Small intestine (tissue), 16 donors: ENCODE data around the gene MFSD2A. TPM values are rescaled to one million over a fixed set of nuclear protein-coding genes. Genes with fewer than 3 reads are reported as not detected.
"Not testable (repeated sequence)": the region's sequence is repeated elsewhere in the genome, so short reads cannot be mapped to it uniquely, and the experiment has no call there.

ENCODE experiments used
- DNase-seq, 2 donors: peaks; one replicate each; pipeline versions ENCODE4 v3.0.0 to v3.0.0-alpha.2; 2013
- FAIRE-seq: peaks from 2 replicates; lab custom pipeline; 2012; peaks lifted over from hg19 to GRCh38; lab: Jason Lieb, UNC
- H3K27ac ChIP-seq, 3 donors: one replicate each; pipeline ENCODE4 v1.5.1; 2013; ENCODE audit warnings: low read length in 2 of 3, mild to moderate bottlenecking in 2 of 3, control low read depth in 1 of 3, inconsistent platforms in 1 of 3, low read depth in 1 of 3, moderate library complexity in 1 of 3
- H3K27me3 ChIP-seq, 3 donors: one replicate each; pipeline ENCODE4 v1.6.1; 2013; ENCODE audit warnings: low read length in 3 of 3, inconsistent platforms in 1 of 3; ENCODE audit not compliant: control insufficient read depth in 3 of 3, insufficient read depth in 3 of 3
- H3K36me3 ChIP-seq, 3 donors: one replicate each; pipeline ENCODE4 v1.6.1; 2013; ENCODE audit warnings: low read length in 3 of 3, inconsistent platforms in 1 of 3, low read depth in 1 of 3, mild to moderate bottlenecking in 1 of 3, moderate library complexity in 1 of 3; ENCODE audit not compliant: control insufficient read depth in 3 of 3, insufficient read depth in 2 of 3
- H3K4me1 ChIP-seq, 3 donors: one replicate each; pipeline ENCODE4 v1.6.1; 2013; ENCODE audit warnings: low read length in 2 of 3, inconsistent platforms in 1 of 3, low read depth in 1 of 3, mild to moderate bottlenecking in 1 of 3, moderate library complexity in 1 of 3; ENCODE audit not compliant: control insufficient read depth in 3 of 3, insufficient read depth in 2 of 3
- H3K4me3 ChIP-seq, 3 donors: one replicate each; pipeline ENCODE4 v1.5.1; 2013; ENCODE audit warnings: low read length in 3 of 3, control low read depth in 1 of 3, inconsistent platforms in 1 of 3, low read depth in 1 of 3, mild to moderate bottlenecking in 1 of 3, moderate library complexity in 1 of 3
- H3K9me3 ChIP-seq, 2 donors: one replicate each; pipeline ENCODE4 v1.6.1; 2013; ENCODE audit warnings: low read depth in 1 of 2, low read length in 1 of 2; ENCODE audit not compliant: control insufficient read depth in 2 of 2, insufficient read depth in 1 of 2
- WGBS, 3 donors: extraction: QIAGEN DNeasy Blood & Tissue Kit; methylation state at CpG; one replicate each; pipeline ENCODE4 v1.1.7; 2013; 5-methylcytosine and 5-hydroxymethylcytosine counted together
- long read RNA-seq, 10 donors: transcript quantifications; one replicate each; lab custom pipeline, GENCODE V29; 2026
- polyA plus RNA-seq, 4 donors: library from polyadenylated mRNA; stranded (reverse) in 3 of 4; unstranded in 1 of 4; fragments of 200-250 nt in 3 of 4; fragments of 120-200 nt in 1 of 4; gene quantifications; one replicate each; pipeline versions ENCODE4 v1.2.1 to v1.2.3, GENCODE V29; 2013
- donor health status: healthy with polysubstance abuse.
- donor health status: control.
- donor health status: control.
- donor health status: Bipolar disorder and iron deficiency.
- donor health status: healthy.

The MFSD2A gene
- polyA plus RNA-seq: 10 to 100 TPM; 14.3 to 57.5 (median 31.7) TPM
- long read RNA-seq, donor 1: 0 reads
- long read RNA-seq, donor 2, partial matches to known transcripts: 5 of 7 reads
- long read RNA-seq, donor 2, other reads (novel, unspliced or antisense): 0 of 7 reads
- long read RNA-seq, donor 3, partial matches to known transcripts: 0 of 1 reads
- long read RNA-seq, donor 3, other reads (novel, unspliced or antisense): 0 of 1 reads
- long read RNA-seq, donor 4: 0 reads
- long read RNA-seq, donor 5: 0 reads
- long read RNA-seq, donor 6, partial matches to known transcripts: 0 of 3 reads
- long read RNA-seq, donor 6, other reads (novel, unspliced or antisense): 0 of 3 reads
- long read RNA-seq, donor 7: 0 reads
- long read RNA-seq, donor 8: 0 reads
- long read RNA-seq, donor 9, partial matches to known transcripts: 0 of 1 reads
- long read RNA-seq, donor 9, other reads (novel, unspliced or antisense): 0 of 1 reads
- long read RNA-seq, donor 10, partial matches to known transcripts: 0 of 2 reads
- long read RNA-seq, donor 10, other reads (novel, unspliced or antisense): 0 of 2 reads

GRCh38 chr1:39954870-39955546, at the start of gene MFSD2A:
MFSD2A (plus strand) TSS chr1:39955145; CDS start chr1:39955293, 148 bp downstream.
- no peaks in the 10 kb centered on the region for H3K27me3 ChIP-seq
- H3K9me3 ChIP-seq: peaks cover 0 to 10% of the 10 kb centered on the region in 2 donors
- H3K4me3 ChIP-seq: peak within 1 kb of the TSS; percentile 62 to 81 (median 79)
- H3K36me3 ChIP-seq: peaks cover 0 to 26% (median 10%) of the 10 kb centered on the region in 3 donors
- peak; percentile 92 to 94 for DNase-seq
- FAIRE-seq: no peak
- H3K27ac ChIP-seq: peak within 1 kb of the TSS; percentile 35 to 95 (median 83)
- H3K4me1 ChIP-seq: peaks cover 0 to 16% (median 5%) of the 10 kb centered on the region in 3 donors
- WGBS, 3 donors: 1% methylated on average over 53 to 62 of the region's 62 CpGs

- Histone ChIP-seq H3K4me1 (peaks cover 0 to 6% (median 3%) of the 10 kb centered on the region in 3 donors), H3K4me3 (no peak overlapping the region), H3K27ac (no peak overlapping the region), H3K9me3 (peaks cover 0 to 10% of the 10 kb centered on the region in 2 donors), H3K36me3 (no peaks in the 10 kb centered on the region), H3K27me3 (peaks cover 0 to 16% (median 6%) of the 10 kb centered on the region in 3 donors)
- FAIRE-seq (no peak), DNase-seq (no peak)
- 78 to 90% (median 88%) methylated on average over 4 of the region's 4 CpGs for WGBS, 3 donors
Observed at GRCh38 chr1:39905172-39905571, 49.8 kb upstream of the MFSD2A start.

- Histone ChIP-seq H3K4me3 (no peak overlapping the region), H3K4me1 (no peaks in the 10 kb centered on the region), H3K9me3 (peaks cover 0 to 10% of the 10 kb centered on the region in 2 donors), H3K27me3 (peaks cover 0 to 9% (median 6%) of the 10 kb centered on the region in 3 donors), H3K36me3 (no peaks in the 10 kb centered on the region), H3K27ac (no peak overlapping the region)
- DNase-seq (no peak), FAIRE-seq (no peak)
- 68 to 82% (median 82%) methylated on average over 3 of the region's 3 CpGs for WGBS, 3 donors
Observed at GRCh38 chr1:39907528-39908453, 47.2 kb upstream of the MFSD2A start.

GRCh38 chr1:39908534-39908933, 46.4 kb upstream of the MFSD2A start:
- no peak overlapping the region for H3K27ac ChIP-seq
- WGBS, 3 donors: 93 to 94% (median 94%) methylated on average over 2 of the region's 2 CpGs
- H3K27me3 ChIP-seq: peaks cover 0 to 2% (median 1%) of the 10 kb centered on the region in 3 donors
- H3K36me3 ChIP-seq: no peaks in the 10 kb centered on the region
- DNase-seq: no peak
- H3K4me3 ChIP-seq: no peak overlapping the region
- no peak for FAIRE-seq
- peaks cover 0 to 10% of the 10 kb centered on the region in 2 donors for H3K9me3 ChIP-seq
- H3K4me1 ChIP-seq: no peaks in the 10 kb centered on the region

GRCh38 chr1:39910263-39910662, 44.7 kb upstream of the MFSD2A start:
- H3K27me3 ChIP-seq: peaks cover 0 to 2% (median 0%) of the 10 kb centered on the region in 3 donors
- no peak overlapping the region for H3K4me3 ChIP-seq
- no peaks in the 10 kb centered on the region for H3K4me1 ChIP-seq
- no peak for FAIRE-seq
- WGBS, 3 donors: 95 to 98% (median 97%) methylated on average over 3 of the region's 3 CpGs
- DNase-seq: no peak
- H3K27ac ChIP-seq: no peak overlapping the region
- H3K36me3 ChIP-seq: no peaks in the 10 kb centered on the region
- H3K9me3 ChIP-seq: peaks cover 0 to 10% of the 10 kb centered on the region in 2 donors

GRCh38 chr1:39913136-39913535, 41.8 kb upstream of the MFSD2A start:
- H3K4me1 ChIP-seq, FAIRE-seq, DNase-seq, H3K36me3 ChIP-seq, H3K9me3 ChIP-seq, H3K27ac ChIP-seq, H3K4me3 ChIP-seq, H3K27me3 ChIP-seq: not testable (repeated sequence)
- WGBS, 3 donors: 92 to 96% (median 94%) methylated on average over 8 to 29 of the region's 30 CpGs

- FAIRE-seq (no peak), DNase-seq (peak in 1 of 2 donors; percentile 66)
- Histone ChIP-seq H3K36me3 (no peaks in the 10 kb centered on the region), H3K4me1 (no peaks in the 10 kb centered on the region), H3K27ac (no peak overlapping the region), H3K4me3 (no peak overlapping the region), H3K27me3 (no peaks in the 10 kb centered on the region), H3K9me3 (no peaks in the 10 kb centered on the region)
- 64 to 78% (median 68%) methylated on average over 6 of the region's 6 CpGs for WGBS, 3 donors
Observed at GRCh38 chr1:39915499-39916129, 39.3 kb upstream of the MFSD2A start.
